LNCaP clone FGC (cell line): ENCODE data around the gene DRD5.

ENCODE experiments used
- DNase-seq: peaks from one replicate; pipeline ENCODE4 v3.0.0-alpha.2; 2011; ENCODE audit warnings: low read depth
- H3K4me3 ChIP-seq: 2 replicates; pipeline ENCODE4 v1.5.1; 2011; ENCODE audit warnings: mild to moderate bottlenecking, low read depth, low read length, control low read depth
- TF ChIP-seq, protein P1 (sequence below): IDR thresholded peaks from 2 replicates; pipeline ENCODE4 v1.5.1; 2012; ENCODE audit warnings: mild to moderate bottlenecking; ENCODE audit not compliant: control insufficient read depth, insufficient read depth; ENCODE audit errors: extremely low read depth

Gene DRD5

DNA sequence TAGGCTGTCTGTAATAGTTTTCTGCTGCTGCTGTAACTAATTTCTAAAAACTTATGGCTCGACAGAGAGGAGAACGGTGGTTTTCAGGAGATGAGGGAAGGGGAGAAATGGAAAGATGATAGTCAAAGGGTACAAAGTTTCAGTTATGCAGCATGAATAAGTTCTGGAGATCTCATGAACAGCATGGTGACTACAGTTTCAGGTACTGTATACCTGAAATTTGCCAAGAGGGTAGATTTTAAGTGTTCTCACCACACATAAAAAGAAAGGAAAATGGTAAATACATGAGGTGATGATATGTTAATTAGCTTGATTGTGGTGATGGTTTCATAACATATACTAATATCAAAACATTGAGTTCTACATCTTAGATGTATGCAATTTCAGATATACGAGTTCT is 34.9 kb downstream of the DRD5 start:
- TF ChIP-seq, protein P1, sequence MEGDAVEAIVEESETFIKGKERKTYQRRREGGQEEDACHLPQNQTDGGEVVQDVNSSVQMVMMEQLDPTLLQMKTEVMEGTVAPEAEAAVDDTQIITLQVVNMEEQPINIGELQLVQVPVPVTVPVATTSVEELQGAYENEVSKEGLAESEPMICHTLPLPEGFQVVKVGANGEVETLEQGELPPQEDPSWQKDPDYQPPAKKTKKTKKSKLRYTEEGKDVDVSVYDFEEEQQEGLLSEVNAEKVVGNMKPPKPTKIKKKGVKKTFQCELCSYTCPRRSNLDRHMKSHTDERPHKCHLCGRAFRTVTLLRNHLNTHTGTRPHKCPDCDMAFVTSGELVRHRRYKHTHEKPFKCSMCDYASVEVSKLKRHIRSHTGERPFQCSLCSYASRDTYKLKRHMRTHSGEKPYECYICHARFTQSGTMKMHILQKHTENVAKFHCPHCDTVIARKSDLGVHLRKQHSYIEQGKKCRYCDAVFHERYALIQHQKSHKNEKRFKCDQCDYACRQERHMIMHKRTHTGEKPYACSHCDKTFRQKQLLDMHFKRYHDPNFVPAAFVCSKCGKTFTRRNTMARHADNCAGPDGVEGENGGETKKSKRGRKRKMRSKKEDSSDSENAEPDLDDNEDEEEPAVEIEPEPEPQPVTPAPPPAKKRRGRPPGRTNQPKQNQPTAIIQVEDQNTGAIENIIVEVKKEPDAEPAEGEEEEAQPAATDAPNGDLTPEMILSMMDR: no peak
- DNase-seq: no peak
- no peak overlapping the region for H3K4me3 ChIP-seq

DNA sequence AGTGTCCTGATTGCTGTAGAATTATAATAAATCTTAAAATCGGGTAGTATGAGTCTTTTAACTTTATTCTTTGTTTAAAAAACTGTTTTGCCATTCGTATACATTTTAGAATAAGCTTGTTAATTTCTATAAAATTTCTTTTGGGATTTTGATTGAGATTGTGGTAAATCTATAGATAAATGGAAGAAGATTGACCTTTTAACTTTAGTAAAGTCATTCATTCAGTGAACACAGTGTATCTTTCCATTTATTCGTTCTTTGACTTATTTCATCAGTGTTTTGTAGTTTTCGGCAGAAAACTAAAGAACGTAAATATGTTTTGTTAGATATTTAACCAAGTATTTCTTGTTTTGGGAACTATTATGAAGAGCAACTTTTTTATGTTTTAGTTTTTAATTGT is 38.9 kb downstream of the DRD5 start:
- no peak for DNase-seq
- TF ChIP-seq, protein P1: no peak

DNA sequence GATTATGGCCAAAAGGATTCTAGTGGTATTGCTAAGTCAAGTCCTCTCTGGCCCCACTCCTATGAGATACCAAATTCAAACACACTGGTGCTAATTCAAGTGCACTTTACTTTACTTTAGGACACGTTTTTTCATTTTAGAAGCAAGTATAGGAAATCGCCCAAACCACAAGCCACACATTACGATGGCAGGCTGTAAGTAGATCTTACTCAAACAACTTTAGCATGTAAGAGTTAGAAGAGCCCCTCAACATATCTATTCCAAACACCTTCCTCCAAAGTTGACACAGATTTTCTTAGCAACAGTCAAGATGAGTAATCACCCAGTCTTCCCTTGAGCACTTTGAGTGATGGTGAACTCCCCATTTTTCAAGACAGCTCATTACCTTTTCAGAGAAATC is 43.6 kb downstream of the DRD5 start:
- no peak for DNase-seq
- TF ChIP-seq, protein P1: no peak

More for the DNA sequence above, 38.9 kb downstream of the DRD5 start:
- no peak overlapping the region for H3K4me3 ChIP-seq

DNA sequence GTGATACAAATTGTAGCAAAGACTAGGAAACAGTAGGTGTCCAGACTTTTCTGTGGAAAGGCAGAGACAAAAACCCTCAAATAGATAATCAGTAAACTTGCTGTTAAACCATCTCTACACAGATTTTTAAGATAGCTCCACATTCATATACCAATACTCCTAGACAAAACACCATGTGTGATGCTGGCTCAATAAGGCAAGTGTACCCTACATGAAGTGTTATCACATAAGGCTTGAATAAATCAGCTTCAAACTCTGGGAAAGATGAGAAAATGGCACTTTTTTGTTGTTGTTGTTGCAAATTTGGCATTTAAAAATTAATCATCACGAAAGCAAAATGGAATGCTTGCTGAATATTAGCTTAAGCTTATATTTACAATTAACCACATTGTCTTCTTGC is 45.1 kb downstream of the DRD5 start:
- DNase-seq: no peak
- TF ChIP-seq, protein P1: no peak

More for the DNA sequence above, 43.6 kb downstream of the DRD5 start:
- no peak overlapping the region for H3K4me3 ChIP-seq

DNA sequence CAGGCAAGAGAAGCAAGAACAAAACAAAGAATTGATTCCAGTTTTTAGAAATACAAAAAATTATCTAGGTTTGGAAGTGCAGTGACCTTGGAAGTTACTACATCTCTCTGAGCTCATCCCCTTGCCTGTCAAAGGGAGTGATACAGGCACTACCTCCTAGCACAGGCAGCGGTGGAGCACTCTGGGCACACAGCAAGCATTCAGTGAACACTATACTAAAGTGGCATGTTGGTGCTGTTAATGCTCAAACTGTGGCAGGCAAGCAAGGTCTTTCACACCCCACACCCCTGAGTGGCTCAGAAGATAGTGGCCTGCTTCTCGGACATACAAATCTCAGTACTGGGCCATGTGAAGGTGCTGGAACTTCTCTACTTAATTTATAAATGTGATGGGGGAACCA is 51.2 kb downstream of the DRD5 start:
- TF ChIP-seq, protein P1: no peak
- DNase-seq: no peak
- H3K4me3 ChIP-seq: no peak overlapping the region

More for the DNA sequence above, 45.1 kb downstream of the DRD5 start:
- H3K4me3 ChIP-seq: no peak overlapping the region

DNA sequence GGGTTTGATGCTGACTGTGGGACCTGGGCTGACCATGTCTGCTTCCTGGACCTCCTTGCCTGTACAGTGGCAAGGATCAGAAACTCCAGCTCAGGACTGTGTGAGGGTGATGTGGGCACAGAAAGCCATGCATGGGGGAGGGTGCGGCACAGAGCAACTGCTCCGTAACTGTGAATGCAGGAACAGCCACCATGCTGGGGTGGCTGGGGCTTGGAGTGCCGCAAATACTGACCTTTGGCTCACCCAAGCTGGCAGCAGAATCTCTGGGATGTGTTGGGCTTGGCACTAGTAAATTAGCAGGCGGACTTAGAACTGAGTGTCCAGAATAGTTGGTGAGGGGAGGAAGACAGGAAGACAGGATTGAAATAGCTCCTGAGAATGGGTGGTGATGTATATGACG is 52.0 kb downstream of the DRD5 start:
- TF ChIP-seq, protein P1: no peak

More for the DNA sequence above, 52.0 kb downstream of the DRD5 start:
- H3K4me3 ChIP-seq: no peak overlapping the region
- DNase-seq: no peak
